ENCODE data around the gene ABL2.
A peak's percentile ranks its signal among the peaks of the same experiment; 100 is the strongest.

The ABL2 gene

DNA sequence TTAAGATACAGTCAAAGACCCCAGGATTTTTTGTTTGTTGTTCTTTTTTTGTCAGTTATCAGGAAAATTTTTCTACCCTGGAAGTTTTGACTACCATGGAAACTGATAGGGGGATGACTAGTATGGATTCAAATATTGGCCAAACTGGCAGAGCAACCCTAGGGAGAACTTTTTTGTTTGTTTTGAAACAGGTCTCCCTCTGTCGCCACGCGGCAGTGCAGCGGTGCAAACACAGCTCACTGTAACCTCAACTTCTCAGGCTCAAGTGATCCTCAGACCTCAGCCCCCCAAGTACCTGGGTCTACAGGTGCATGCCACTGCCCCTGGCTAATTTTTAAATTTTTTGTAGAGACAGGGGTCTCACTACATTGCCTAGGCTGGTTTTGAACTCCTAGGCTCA lies 101.0 kb downstream of the ABL2 start:
- peak; percentile 8 for DNase-seq

DNA sequence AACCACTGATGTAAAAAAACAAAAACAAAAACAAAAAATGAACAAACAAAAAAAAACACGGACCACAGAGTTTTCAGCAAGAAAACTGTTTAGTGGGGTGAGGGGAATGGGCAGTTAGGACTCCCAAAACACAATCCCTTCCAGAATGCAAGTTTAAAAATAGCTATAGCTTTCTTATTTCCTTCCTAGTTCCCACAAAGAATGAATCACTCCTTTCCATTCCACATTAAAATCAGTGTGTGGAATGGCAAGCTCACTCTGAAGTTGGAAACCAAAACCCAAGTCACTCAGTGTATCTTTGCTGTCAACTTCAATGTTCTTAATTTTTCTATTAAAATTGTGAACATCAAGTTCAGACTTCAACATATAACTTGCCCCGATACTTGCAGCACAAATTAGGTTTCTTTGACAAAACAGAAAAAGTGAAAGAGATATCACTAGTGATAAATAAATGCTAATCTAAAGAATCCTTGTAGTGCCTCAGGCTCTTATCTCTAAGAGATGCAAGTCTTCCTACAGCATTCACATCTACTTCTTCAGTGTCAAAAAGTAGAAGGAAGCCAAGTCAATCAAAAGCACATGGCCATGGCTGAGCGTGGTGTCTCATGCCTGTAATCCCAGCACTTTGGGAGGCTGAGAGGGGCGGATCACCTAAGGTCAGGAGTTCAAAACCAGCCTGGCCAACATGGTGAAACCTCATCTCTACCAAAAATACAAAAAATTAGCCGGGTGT lies 102.1 kb downstream of the ABL2 start:
- no peak for DNase-seq

DNA sequence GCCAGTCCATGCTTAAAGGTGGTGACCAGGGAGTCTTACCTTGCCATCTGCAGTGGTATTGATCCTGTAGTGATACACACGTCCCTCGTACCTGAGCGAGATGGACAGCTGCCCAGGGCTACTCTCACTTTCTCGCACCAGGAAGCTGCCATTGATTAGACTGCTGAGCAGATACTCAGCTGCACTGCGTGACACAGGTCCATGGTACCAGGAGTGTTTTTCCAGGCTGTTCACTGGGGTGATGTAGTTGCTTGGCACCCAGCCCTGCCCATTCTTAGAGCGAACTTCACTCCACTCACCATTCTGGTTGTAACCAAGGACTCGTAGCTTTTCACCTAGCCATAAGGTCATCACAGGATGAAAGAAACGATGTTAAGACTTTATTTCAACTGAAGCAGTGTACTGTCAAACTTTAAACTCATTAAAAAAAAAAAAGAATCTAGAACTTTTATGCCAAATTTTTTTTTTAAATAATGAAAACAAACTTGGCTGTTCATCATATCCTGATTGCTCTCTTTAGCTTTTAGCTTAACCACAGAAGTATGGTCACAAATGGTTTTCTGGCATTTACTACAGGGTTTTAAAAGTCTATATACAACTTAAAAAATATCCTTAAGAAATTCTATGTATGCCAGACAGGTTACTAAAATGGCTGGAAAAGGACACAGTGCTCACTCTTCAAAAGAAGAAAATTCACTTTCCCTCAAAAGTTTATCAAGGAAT lies 103.0 kb downstream of the ABL2 start:
- no peak for DNase-seq

DNA sequence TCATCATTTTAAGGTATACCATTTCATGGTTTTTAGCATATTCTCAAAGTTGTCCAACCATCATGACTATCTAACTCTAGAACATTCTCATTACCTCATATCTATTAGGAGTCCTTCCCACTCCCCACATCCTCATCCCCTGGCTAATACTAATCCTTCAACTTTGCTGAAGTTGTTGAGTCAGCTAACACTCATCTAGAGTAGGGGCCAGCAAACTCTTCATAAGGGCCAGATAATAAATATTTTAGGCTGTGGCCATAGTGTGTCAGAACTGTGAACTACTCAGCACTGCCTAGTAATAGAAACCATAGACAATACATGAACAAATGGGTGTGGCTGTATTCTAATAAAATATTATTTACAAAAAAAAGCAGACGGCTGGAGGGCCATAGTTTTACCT lies 104.6 kb downstream of the ABL2 start:
- DNase-seq: no peak

DNA sequence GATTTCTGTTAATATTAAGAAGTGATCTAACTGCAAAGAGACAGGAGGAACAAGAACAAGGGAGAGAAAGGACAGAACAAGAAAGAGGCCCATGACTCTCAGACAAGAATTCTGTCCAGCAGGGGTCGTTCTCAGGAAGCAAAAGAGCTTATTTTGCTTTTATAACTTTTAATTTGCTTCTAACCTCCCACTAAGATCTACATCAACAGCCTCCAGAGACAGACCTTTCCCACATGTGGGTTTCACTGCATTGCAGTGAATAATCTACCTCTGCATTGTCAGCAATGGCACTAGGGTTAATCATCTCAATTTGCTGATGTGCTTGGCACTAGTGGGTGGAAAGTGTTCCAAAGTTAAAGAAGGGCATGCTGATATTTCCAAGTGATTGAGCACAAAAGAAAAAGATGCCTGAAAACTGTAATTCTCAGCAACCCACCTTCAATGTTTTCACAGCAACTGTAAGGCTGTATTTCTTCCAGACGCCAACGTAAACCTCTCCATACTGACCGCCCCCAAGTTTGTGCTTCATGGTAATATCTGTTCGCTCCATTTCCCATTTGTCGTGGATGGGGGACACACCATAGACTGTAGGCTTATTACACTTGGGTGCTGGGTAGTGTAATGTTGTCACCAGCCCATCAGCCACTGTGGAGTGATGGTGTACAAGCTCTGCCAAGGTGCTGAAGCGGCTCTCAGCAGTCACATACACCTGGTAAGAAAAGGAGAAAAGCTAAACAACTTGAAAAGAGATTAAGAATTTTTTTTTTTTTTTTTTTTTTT lies 108.1 kb downstream of the ABL2 start:
- DNase-seq: peak; percentile 64

DNA sequence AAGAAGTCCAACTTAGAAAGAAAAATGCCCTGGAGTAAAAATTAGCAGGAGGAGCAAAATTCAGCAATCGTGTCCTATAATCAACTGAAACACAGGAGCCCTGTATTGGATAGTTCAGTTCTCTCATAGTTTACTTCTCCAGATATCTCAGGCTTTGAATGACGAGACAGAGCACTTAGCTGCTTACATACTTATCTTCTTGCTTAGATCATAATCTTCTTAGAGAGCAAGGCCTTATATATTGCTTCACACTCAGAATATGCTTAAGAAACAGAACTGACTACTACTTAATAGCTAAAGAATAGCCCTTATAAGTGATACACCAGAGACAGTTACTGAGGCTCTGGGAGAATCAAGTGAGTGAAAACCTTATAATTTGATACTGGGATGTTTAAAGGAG lies 108.7 kb downstream of the ABL2 start:
- no peak for DNase-seq

DNA sequence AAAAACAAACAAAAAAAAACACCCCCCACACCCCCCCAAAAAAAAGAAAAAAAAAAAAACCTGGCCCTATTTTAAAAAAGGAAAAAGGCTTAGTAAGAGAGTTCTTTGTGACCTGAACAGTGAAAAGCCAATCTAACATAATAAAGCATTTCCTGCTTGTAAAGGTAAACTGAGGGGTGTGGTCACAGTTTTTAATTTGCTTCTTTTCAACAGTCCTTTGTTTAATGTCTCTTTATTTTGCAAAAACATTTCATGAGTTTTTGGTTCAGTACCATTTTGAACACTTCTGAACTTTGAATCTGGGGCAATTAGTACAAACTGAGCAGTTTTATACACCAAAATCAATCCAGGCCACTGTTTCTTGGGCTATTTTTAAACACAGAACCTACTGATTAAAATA lies 110.0 kb downstream of the ABL2 start:
- no peak for DNase-seq

DNA sequence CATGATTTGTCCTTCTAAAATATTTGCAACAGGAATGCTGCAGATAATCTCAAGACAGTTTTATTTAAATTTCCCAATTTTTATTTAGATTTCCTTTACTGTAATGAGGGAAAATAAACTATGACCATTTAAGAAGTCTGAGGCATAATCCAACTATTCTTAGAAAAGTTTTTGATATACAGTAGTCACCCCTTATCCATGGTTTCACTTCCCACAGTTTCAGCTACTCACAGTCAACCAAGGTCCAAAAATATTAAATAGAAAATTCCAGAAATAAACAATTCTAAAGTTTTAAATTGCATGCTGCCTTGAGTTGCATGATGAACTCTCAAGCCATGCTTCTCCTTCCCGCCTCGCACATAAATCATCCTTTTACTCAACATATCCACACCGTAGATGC lies 114.3 kb downstream of the ABL2 start:
- DNase-seq: no peak

DNA sequence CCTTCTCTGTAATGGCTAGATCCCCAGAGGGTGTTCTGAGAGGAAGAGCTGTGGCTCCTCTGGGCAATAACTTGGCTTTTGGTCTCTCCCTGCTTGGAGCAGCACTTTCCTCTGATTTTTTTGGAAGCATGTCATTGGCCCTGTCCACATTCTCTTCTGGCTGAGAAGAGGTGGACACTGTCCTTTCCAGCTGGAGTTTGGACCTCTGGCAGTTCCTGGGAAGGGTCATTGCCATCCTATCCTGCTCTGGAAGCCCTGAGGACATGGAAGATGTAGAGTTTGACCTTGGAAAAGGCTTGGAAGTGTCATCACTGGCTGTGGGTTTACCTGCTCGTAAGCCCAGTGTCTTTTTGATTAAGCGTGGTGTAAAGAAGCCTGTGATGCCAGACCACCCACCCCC lies 120.8 kb downstream of the ABL2 start:
- DNase-seq: no peak

DNA sequence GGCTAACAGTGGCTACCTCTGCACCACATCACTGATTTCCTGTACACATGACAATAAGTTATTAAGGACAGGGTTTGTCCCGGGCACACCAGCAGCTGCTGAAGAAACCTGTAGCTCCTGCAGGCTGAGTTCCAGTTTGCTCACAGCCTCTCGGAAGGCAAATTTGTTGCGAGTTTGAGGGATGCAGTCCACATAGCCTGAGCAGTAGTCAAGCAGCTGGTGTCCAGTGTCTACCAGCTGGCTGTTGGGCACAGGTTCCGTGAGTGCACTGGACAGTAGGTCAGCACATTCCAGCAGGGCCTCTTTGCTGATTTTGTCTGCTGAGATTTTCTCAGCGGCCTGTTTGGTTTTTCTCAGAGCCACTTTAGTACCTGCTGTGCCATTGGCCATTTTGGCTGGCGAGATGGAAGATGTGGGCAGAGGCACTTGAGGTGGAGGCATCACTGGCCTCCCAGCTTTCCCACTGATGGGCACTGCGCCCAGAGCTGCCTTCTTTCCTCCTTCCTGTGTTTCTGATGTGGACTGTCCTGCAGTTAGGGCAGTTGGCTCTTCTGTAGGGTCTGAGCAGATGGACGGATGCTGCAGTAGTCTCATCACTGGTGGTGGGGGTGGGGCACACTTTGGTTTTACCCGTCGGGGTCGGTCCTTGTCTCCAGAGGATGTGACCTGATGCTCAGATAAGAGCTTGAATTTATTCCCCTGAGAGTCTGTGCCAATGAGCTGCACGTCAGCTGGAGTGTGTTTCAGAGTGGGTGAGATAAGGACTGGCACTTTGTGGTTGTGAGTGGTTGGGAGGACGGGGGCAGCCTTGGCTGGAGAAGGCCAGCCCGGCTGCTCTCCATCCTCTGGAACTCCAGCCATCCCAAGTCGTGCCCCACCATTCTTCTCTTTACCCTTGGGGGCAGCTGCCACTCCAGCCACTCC lies 121.5 kb downstream of the ABL2 start:
- no peak for DNase-seq

DNA sequence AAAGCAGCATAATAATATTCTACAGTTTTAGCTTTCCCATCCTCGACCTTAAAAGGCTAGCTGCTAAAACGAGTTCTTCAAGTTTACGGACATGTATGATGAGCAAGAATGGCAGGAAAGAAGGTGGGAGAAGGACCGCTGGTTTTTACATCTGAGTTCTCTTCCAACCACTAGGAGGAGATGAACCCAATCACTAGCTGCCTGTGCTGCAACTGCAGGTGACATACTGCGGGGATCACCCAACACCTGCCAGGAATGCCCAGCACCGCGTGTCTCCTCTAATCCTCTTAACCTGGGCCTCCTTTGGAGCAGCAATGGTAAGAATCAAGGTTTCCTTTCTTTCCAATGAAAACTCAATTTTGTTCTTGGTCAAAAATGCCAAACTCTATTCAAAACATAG lies 124.1 kb downstream of the ABL2 start:
- DNase-seq: peak; percentile 19

DNA sequence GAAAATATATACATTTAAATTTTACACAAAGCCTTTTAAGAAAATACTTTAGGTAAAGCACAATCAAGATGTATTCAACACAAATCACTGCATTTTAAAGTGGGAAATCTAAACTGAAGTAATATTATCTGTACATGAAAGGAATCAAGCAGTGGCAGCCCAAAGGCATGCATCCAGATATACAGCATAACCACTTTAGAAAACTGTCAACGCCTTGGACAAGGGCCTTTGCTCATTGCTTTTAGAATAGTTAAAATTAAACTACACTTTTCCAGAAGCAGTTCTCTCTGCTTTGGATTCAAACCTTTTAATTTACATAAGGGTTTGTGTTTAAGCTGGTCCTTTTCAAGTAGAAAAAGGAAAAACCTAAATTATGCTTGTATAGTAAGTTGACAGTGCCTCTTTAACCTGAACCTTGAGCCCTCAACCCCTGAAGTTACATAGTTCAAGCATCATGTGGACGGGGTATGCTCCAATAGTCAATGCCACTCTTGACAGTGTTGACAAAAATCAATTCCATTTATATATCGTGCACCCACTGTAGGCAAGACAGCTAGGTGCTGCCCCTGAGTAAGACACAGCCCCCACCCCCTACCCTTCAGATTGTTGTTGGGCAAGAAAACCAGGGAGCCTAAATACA lies 124.7 kb downstream of the ABL2 start:
- DNase-seq: no peak

DNA sequence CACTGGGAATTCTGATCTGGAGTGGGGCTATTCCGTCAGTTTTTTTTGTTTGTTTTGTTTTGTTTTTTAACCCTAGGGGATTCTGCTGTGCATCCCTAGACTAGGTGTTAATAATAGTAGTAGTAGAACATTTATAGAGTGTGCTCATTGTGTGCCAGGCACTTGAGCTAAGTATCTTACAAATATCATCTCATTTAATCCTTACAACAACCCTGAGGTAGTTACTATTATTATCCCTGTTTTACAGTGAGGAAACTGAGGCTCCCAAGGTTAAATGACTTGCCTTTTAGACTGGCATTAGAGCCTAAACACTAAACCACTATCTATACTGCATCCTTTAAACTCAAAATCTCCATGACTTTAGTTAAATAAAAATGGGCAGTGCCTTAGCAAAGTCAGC lies 125.5 kb downstream of the ABL2 start:
- DNase-seq: no peak

DNA sequence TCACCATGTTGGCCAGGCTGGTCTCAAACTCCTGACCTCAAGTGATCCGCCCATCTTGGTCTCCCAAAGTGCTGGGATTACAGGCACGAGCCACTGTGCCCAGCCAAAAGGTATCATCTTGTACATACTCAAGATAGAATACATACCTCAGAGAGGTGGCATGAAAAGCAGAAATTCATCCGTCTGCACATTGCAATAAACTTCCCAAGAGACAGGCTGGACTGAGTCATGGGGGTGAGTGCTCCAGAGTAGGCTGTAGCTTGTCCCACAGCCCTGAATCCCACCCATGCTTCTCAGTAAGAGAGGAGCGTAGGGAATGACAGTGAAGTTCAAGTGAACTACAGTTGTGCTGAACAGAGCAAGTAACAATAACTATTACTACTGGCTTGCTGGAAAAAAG lies 127.9 kb downstream of the ABL2 start:
- DNase-seq: no peak

DNA sequence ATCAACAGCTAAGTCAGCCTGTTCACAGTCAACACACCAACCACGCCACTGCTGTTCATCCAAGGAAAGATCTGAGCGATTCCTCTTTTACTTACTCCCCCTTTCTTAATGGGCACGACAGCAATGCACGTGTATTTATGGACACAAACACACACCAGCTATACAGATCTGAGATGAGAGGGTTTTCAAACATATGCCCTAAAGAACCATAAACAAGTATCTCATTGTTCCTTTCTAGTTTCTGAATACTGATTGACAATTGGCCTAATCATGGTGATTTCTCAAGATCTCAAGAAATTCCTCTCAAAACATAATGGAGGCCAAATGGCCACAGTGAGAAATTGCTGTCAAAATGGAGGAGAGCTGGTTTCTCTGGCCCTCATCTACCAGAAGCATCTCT lies 129.6 kb downstream of the ABL2 start:
- DNase-seq: no peak

DNA sequence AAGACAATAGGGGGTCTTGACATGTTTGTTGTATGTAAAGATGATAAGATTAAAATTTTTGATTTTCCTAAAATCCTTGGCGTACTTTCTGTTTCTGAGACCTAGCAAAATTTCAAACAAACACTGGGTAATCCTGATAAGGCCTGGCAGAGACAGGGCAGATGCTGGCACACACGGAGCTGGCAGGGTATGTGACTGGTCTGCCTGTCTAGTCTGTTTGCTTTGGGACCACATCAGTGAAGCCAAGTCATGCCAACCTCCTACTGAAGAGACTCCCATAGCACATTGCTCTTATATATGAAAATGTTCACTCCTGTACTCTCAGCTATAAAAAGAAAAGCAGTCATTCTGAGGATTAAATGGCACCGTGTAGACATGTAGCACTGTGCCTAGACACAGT lies 133.6 kb downstream of the ABL2 start:
- DNase-seq: no peak

DNA sequence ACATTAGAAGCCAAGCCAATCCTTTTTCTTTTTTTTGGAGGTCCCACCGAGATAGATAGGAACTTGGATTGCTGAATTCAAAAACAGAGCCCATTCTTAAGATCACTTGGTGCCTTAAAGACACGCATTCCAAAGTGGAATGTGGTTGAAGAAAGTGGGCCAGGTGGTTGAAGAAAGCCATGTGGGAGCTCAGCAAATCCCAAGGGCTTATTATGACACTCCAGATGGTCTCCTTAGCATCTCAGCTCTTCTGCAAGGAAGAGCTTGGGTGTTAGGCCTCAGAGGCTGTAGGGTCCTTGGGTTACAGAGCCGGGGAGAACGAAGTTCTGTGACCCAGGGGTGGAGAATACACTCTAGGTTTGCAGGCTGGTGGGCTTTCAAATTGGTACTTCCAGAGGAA lies 134.1 kb downstream of the ABL2 start:
- DNase-seq: no peak

DNA sequence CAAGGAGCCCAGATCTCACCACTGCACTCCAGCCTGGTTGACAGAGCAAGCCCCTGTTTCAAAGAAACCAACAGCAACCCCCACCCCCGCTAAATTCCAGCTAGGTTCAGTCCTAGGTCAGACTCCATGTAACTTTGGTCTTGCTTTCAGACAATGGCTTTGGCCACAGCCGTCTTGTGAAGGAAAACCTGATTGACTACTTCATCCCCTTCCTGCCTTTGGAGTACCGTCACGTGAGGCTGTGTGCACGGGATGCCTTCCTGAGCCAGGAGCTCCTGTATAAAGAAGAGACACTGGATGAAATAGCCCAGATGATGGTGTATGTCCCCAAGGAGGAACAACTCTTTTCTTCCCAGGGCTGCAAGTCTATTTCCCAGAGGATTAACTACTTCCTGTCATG lies 134.7 kb downstream of the ABL2 start:
- no peak for DNase-seq

DNA sequence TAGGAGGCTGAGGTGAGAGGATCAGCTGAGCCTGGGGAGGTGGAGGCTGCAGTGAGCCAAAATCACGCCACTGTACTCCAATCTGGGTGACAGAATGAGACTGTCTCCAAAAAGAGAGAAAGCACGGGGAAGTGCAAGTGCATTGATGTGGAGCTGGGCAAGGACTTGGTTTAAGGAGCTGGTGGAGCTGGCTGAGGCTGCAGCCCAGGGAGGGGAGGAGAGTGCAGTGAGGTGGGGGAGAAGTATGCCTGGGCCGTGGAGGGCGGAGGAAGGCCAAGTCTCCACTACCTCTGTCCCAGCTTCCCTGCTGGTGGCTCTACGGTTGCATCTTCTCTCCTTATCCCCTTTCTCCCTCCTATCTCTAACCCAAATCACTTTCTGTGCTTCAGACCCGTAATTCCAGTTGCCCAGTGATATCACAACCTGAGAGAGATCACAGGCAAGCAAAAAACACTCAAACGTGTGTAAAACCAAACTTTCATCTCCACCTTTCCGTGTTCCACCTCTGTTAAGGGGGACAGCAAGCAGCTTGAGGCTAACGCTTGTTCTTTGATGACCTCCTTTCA lies 136.5 kb downstream of the ABL2 start:
- no peak for DNase-seq

DNA sequence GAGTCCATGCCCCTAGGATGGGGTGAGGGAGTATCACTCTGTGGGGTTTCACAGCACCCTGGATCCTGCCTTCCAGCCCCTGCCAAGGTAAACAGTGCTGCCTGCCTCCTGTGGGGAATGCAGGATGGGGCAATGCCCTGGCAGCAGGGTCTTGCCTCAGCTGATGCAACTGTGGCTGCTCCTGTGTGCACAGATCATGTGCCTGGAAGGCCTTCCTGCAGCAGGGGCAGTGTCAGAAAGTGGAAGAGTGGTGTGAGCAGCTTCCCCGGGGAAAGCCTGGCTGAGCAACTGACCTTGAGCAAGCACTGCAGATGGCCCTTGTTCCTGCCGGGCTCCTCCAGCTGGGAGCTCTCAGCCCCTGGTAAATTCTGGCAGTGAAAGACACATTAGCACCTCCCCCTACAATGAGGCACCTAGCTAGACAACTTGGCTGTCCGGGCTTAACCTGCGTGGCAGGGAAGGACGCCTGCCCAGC lies 137.7 kb downstream of the ABL2 start:
- DNase-seq: no peak

DNA sequence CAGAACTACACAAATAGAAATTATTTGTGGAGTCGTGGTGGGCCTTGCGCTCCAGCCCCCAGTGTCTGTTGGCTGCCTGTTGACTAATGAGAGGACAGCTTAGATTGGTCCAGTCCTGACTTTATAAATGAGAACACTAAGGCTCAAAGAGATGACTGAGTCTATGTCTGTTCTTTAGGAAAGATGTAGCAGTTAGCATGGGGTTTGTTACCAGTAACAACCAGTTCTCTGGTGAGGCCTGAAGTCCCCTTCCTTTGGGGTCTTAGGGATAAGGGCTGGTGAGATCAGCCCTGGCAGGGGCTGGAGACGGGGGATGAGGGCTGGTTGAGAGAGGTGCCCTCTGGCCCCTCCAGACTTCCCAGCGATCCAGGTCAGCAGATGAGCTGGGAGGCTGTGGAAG lies 138.6 kb downstream of the ABL2 start:
- no peak for DNase-seq

DNA sequence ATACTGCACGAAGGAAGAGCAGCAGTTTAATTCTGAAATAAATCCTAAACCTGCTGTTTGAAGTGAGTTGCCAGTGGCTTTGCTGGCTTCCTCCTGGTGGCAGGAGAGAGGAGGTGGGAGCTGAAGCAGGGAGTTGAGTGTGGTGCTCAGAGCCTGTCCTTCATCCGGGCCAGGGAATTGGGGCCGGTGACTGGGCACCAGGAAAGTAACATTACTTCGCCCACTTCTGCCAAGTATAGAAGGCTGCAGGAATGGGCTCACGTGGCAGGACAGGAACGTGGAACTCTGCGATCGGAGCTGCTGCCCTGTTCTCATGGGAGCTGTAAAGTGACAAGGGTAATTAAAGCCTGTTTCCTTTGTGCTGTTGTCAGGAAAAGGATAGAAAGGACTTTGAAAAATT lies 139.0 kb downstream of the ABL2 start:
- DNase-seq: no peak
